ENCODE data around the gene ITGB1BP1. TPM values are rescaled to one million over a fixed set of nuclear protein-coding genes. Genes with fewer than 3 reads are reported as not detected.

Gene ITGB1BP1
- total and polyA plus RNA-seq, 9 of the 15 experiments (the other 6 are each of a cell fraction or from before 2014, with no cell fraction given): 37.8 to 95.3 (median 50.4) TPM

DNA sequence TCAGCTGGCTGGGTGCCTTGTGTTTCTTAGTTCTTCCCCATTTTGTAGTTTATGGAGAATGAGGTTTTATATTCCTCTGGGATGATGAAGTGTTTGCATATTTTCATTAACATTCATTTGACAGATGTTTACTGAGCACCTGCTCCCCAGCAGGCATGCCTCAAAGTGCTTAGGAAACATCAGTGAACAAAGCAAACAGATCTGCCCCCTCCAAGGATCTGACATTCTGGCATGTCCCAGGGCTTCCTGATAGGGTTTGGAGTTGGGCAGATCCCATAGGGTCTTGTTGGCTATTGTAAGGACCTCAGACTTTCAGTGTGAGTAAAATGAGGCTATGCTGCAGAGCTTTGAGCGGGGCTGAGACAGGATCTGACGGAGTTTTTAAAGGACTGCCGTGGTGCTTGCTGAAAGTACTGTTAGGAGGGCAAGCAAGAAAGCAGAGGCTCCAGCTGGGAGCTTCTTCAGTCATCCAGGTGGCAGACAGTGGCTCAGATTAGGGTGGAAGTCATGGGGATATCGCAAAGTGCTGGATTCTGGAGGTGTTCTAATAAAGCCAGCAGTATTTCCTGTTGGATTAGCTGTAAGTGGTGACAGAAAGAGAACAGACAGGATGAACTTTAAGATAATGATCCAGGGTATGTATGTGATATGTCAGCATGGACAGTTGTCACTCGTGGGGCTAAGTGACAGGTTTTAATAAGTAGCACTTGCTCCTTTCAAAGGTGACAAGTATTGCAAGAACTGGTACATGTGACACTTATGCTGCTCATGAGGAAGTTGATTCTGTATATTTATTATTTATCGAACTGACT lies 39.8 kb upstream of the ITGB1BP1 start:
- Histone ChIP-seq H3K4me2 (ENCODE audit: insufficient read depth, low read length) (no peak overlapping the region), H3K27me3 (ENCODE audit: control insufficient read depth in 2 of 2, insufficient read depth in 2 of 2, low read length in 2 of 2) (no peaks in the 10 kb centered on the region), H3K27ac (ENCODE audit: extremely low read depth, low read depth, low read length) (no peak overlapping the region), H2AFZ (ENCODE audit: low read depth, low read length) (no peak overlapping the region), H3K9me1 (ENCODE audit: control insufficient read depth, insufficient read depth, low read length) (no peaks in the 10 kb centered on the region), H4K20me1 (replicated peaks; ENCODE audit: control insufficient read depth, insufficient read depth, low read length) (no peaks in the 10 kb centered on the region), H3K4me3 (no peak overlapping the region), H3K4me1 (replicated peaks in 1 of 2; ENCODE audit: control insufficient read depth in 2 of 2, insufficient read depth in 2 of 2, low read length in 2 of 2) (peaks cover 0 to 4% of the 10 kb centered on the region in 2 experiments; a peak in 1 of 5 replicates), H3K79me2 (ENCODE audit: control insufficient read depth, insufficient read depth, low read length) (no peaks in the 10 kb centered on the region), H3K9ac (ENCODE audit: insufficient read depth in 1 of 2, low read depth in 2 of 2, low read length in 2 of 2) (no peak overlapping the region), H3K9me3 (replicated peaks; ENCODE audit: control insufficient read depth, insufficient read depth, low read depth, low read length) (no peaks in the 10 kb centered on the region), H3K36me3 (ENCODE audit: control insufficient read depth, insufficient read depth, low read length) (peaks cover 67% of the 10 kb centered on the region)
- in situ Hi-C loops (cut with MboI) (no loop called here), intact Hi-C loops (cut with micrococcal nuclease) (no loop called here)
- FAIRE-seq (no peak), ATAC-seq (no peak), DNase-seq (ENCODE audit: extremely low read depth in 1 of 4, low spot score in 3 of 4) (no peak)
- WGBS (ENCODE audit: insufficient coverage, low coverage, missing lambda C conversion rate): 85% methylated on average over 6 of the region's 6 CpGs
- CTCF ChIA-PET (ENCODE audit: low intra/inter-chr PET ratio): no interaction called here
- POLR2A ChIA-PET: interaction anchor here (0.8 kb wide), 1 partner anchor 14 kb away, joined by 3 read pairs; no protein-coding TSS in a partner anchor
- no TSS peak for BruUV-seq (replicated peaks)
- TF ChIP-seq TCF7L2 (IDR thresholded peaks at IDR 0.05; ENCODE audit: low read depth, low read length) (no peak), RUNX1 (IDR thresholded peaks at IDR 0.05; ENCODE audit: low read depth) (no peak), XRCC5 (IDR thresholded peaks at IDR 0.05; ENCODE audit: low read depth, low read length) (no peak), CXXC5 (CRISPR knock-in tag; IDR thresholded peaks at IDR 0.05) (no peak), MCM7 (IDR thresholded peaks at IDR 0.05) (no peak), ELF4 (CRISPR knock-in tag; IDR thresholded peaks at IDR 0.05) (no peak)
- TF ChIP-seq, protein P1, sequence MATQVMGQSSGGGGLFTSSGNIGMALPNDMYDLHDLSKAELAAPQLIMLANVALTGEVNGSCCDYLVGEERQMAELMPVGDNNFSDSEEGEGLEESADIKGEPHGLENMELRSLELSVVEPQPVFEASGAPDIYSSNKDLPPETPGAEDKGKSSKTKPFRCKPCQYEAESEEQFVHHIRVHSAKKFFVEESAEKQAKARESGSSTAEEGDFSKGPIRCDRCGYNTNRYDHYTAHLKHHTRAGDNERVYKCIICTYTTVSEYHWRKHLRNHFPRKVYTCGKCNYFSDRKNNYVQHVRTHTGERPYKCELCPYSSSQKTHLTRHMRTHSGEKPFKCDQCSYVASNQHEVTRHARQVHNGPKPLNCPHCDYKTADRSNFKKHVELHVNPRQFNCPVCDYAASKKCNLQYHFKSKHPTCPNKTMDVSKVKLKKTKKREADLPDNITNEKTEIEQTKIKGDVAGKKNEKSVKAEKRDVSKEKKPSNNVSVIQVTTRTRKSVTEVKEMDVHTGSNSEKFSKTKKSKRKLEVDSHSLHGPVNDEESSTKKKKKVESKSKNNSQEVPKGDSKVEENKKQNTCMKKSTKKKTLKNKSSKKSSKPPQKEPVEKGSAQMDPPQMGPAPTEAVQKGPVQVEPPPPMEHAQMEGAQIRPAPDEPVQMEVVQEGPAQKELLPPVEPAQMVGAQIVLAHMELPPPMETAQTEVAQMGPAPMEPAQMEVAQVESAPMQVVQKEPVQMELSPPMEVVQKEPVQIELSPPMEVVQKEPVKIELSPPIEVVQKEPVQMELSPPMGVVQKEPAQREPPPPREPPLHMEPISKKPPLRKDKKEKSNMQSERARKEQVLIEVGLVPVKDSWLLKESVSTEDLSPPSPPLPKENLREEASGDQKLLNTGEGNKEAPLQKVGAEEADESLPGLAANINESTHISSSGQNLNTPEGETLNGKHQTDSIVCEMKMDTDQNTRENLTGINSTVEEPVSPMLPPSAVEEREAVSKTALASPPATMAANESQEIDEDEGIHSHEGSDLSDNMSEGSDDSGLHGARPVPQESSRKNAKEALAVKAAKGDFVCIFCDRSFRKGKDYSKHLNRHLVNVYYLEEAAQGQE (IDR thresholded peaks at IDR 0.05; ENCODE audit: borderline replicate concordance): no peak
- TF ChIP-seq, protein P1 (CRISPR knock-in tag; IDR thresholded peaks at IDR 0.05; ENCODE audit: low read depth): no peak
- TF ChIP-seq, protein P2, sequence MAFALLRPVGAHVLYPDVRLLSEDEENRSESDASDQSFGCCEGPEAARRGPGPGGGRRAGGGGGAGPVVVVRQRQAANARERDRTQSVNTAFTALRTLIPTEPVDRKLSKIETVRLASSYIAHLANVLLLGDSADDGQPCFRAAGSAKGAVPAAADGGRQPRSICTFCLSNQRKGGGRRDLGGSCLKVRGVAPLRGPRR (CRISPR knock-in tag; IDR thresholded peaks at IDR 0.05): no peak
- TF ChIP-seq, protein P3, sequence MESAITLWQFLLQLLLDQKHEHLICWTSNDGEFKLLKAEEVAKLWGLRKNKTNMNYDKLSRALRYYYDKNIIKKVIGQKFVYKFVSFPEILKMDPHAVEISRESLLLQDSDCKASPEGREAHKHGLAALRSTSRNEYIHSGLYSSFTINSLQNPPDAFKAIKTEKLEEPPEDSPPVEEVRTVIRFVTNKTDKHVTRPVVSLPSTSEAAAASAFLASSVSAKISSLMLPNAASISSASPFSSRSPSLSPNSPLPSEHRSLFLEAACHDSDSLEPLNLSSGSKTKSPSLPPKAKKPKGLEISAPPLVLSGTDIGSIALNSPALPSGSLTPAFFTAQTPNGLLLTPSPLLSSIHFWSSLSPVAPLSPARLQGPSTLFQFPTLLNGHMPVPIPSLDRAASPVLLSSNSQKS (CRISPR knock-in tag; IDR thresholded peaks at IDR 0.05): no peak
- TF ChIP-seq, protein P4, sequence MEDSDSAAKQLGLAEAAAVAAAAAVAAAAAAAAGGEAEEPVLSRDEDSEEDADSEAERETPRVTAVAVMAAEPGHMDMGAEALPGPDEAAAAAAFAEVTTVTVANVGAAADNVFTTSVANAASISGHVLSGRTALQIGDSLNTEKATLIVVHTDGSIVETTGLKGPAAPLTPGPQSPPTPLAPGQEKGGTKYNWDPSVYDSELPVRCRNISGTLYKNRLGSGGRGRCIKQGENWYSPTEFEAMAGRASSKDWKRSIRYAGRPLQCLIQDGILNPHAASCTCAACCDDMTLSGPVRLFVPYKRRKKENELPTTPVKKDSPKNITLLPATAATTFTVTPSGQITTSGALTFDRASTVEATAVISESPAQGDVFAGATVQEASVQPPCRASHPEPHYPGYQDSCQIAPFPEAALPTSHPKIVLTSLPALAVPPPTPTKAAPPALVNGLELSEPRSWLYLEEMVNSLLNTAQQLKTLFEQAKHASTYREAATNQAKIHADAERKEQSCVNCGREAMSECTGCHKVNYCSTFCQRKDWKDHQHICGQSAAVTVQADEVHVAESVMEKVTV (CRISPR knock-in tag; IDR thresholded peaks at IDR 0.05): no peak
